ENCODE data around the gene TMEM178B. TPM values are rescaled to one million over a fixed set of nuclear protein-coding genes. Genes with fewer than 3 reads are reported as not detected.

TMEM178B gene
- total and polyA plus RNA-seq, 9 of the 15 experiments (the other 6 are each of a cell fraction or from before 2014, with no cell fraction given) = under 0.01 to 0.03 (median 0.01) TPM; not detected in 5

DNA sequence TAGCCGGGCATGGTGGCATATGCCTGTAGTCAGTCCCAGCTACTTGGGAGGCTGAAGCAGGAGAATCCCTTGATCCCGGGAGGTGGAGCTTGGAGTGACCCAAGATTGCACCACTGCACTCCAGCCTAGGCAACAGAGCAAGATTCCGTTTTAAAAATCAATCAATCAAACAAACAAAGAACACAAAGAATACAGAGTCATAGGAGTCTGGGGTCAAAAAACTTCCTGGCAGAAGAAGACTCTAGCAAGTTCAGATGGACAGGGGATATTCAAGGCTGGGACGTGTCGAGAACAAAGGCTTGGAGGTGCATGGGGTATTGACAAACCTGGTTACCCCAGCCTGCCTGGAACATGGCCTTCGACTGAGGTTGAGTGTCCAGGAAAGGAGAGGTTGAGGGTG, 248.5 kb downstream of the TMEM178B start (continued):
- no peak for TF ChIP-seq HNRNPK (IDR thresholded peaks at IDR 0.05; ENCODE audit: low read depth, low read length, poor library complexity, severe bottlenecking)
- TF ChIP-seq ATF1 (CRISPR knock-in tag; IDR thresholded peaks at IDR 0.05) = no peak
- TF ChIP-seq ATF1 (tag; IDR thresholded peaks at IDR 0.05) = no peak

DNA sequence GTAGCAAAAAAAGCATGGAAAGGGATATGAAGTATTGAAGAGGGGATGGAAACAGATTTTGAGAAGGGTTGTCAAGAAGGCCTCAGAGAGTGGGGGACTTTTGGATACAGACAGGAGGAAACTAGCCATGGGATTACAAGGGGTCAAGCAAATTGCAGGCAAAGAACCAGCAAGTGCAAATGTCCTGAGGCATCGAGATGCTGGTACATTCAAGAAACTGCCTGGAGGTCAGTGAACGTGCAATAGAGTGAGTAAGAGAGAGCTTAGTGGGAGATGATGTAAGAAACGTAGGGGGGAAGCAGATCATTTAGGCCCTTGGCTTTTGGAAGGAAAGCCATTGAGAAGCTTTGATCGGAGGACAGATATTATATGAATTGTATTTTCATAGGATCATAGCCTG, 250.0 kb downstream of the TMEM178B start:
- TF ChIP-seq, protein P1, sequence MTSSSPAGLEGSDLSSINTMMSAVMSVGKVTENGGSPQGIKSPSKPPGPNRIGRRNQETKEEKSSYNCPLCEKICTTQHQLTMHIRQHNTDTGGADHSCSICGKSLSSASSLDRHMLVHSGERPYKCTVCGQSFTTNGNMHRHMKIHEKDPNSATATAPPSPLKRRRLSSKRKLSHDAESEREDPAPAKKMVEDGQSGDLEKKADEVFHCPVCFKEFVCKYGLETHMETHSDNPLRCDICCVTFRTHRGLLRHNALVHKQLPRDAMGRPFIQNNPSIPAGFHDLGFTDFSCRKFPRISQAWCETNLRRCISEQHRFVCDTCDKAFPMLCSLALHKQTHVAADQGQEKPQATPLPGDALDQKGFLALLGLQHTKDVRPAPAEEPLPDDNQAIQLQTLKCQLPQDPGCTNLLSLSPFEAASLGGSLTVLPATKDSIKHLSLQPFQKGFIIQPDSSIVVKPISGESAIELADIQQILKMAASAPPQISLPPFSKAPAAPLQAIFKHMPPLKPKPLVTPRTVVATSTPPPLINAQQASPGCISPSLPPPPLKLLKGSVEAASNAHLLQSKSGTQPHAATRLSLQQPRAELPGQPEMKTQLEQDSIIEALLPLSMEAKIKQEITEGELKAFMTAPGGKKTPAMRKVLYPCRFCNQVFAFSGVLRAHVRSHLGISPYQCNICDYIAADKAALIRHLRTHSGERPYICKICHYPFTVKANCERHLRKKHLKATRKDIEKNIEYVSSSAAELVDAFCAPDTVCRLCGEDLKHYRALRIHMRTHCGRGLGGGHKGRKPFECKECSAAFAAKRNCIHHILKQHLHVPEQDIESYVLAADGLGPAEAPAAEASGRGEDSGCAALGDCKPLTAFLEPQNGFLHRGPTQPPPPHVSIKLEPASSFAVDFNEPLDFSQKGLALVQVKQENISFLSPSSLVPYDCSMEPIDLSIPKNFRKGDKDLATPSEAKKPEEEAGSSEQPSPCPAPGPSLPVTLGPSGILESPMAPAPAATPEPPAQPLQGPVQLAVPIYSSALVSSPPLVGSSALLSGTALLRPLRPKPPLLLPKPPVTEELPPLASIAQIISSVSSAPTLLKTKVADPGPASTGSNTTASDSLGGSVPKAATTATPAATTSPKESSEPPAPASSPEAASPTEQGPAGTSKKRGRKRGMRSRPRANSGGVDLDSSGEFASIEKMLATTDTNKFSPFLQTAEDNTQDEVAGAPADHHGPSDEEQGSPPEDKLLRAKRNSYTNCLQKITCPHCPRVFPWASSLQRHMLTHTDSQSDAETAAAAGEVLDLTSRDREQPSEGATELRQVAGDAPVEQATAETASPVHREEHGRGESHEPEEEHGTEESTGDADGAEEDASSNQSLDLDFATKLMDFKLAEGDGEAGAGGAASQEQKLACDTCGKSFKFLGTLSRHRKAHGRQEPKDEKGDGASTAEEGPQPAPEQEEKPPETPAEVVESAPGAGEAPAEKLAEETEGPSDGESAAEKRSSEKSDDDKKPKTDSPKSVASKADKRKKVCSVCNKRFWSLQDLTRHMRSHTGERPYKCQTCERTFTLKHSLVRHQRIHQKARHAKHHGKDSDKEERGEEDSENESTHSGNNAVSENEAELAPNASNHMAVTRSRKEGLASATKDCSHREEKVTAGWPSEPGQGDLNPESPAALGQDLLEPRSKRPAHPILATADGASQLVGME (CRISPR knock-in tag; IDR thresholded peaks at IDR 0.05) = no peak
- TF ChIP-seq MAFG (tag; conservative IDR thresholded peaks at IDR 0.05) = no peak
- FAIRE-seq = no peak
- H3K4me3 ChIP-seq = no peak overlapping the region
- H3K27me3 ChIP-seq (ENCODE audit: control insufficient read depth in 2 of 2, insufficient read depth in 2 of 2, low read length in 2 of 2) = no peaks in the 10 kb centered on the region
- H2AFZ ChIP-seq (ENCODE audit: low read depth, low read length) = no peak overlapping the region
- no peaks in the 10 kb centered on the region for H3K9me3 ChIP-seq (replicated peaks; ENCODE audit: control insufficient read depth, insufficient read depth, low read depth, low read length)
- no peaks in the 10 kb centered on the region for H3K4me1 ChIP-seq (replicated peaks in 1 of 2; ENCODE audit: control insufficient read depth in 2 of 2, insufficient read depth in 2 of 2, low read length in 2 of 2)
- H3K9me1 ChIP-seq (ENCODE audit: control insufficient read depth, insufficient read depth, low read length) = no peaks in the 10 kb centered on the region
- H3K9ac ChIP-seq (ENCODE audit: insufficient read depth in 1 of 2, low read depth in 2 of 2, low read length in 2 of 2) = no peak overlapping the region
- H3K27ac ChIP-seq (ENCODE audit: extremely low read depth, low read depth, low read length) = no peak overlapping the region
- H4K20me1 ChIP-seq (replicated peaks; ENCODE audit: control insufficient read depth, insufficient read depth, low read length) = no peaks in the 10 kb centered on the region
- H3K79me2 ChIP-seq (ENCODE audit: control insufficient read depth, insufficient read depth, low read length) = no peaks in the 10 kb centered on the region
- intact Hi-C loops (cut with micrococcal nuclease) (no loop called here), in situ Hi-C loops (cut with MboI) (no loop called here)
- no peaks in the 10 kb centered on the region for H3K36me3 ChIP-seq (ENCODE audit: control insufficient read depth, insufficient read depth, low read length)
- POLR2A ChIA-PET = no interaction called here
- CTCF ChIA-PET (ENCODE audit: low intra/inter-chr PET ratio) = no interaction called here
- no peak for ATAC-seq
- DNase-seq (ENCODE audit: extremely low read depth in 1 of 4, low spot score in 3 of 4) = no peak
- 1% methylated on average over 4 of the region's 4 CpGs for WGBS (ENCODE audit: insufficient coverage, low coverage, missing lambda C conversion rate)
- H3K4me2 ChIP-seq (ENCODE audit: insufficient read depth, low read length) = no peak overlapping the region
- BruUV-seq (replicated peaks) = no TSS peak
